HepG2 (cell line): Measurements from ENCODE around the gene YPEL3. TPM values are rescaled to one million over a fixed set of nuclear protein-coding genes. Genes with fewer than 3 reads are reported as not detected.

Source experiments
- ATAC-seq: fragments of 200-7000 bp; cut with Tn5 transposase; 3 replicates; pipeline ENCODE4 v1.9.1; 2020; ENCODE audit warnings: mild to moderate bottlenecking, moderate library complexity
- BruUV-seq: library from RNA; stranded (reverse); fragments of 400-500 nt; replicated peaks from 2 replicates; lab custom pipeline; 2021; lab: Mats Ljungman, UMichigan
- CTCF ChIA-PET: fragments of 300-600 bp; formaldehyde crosslinking; extraction: SDS; loops from one replicate; lab custom pipeline; 2021; ENCODE audit warnings: low total read pairs, inconsistent platforms, low intra/inter-chr PET ratio; lab: Yijun Ruan, JAX
- POLR2A ChIA-PET: fragments of 350-600 bp; sonication (Branson Sonifier 250); formaldehyde crosslinking; loops from one replicate; lab custom pipeline; 2020; ENCODE audit warnings: antibody characterized with exemption, inconsistent platforms; lab: Yijun Ruan, JAX
- DNase-seq: peaks from one replicate; pipeline ENCODE4 v3.0.0-alpha.2; 2015; ENCODE audit warnings: low spot score
- FAIRE-seq: peaks from 3 replicates; lab custom pipeline; 2011; peaks lifted over from hg19 to GRCh38; lab: Jason Lieb, UNC
- H2AFZ ChIP-seq: one replicate; pipeline ENCODE4 v1.6.1; 2011; ENCODE audit warnings: low read length, inconsistent platforms
- H3K27ac ChIP-seq: fragments of 300-600 bp; 3 replicates; pipeline ENCODE4 v1.8.0; 2011; ENCODE audit warnings: mixed run types, mild to moderate bottlenecking, mixed read lengths, low read length, inconsistent platforms; ENCODE audit not compliant: insufficient read depth; ENCODE audit errors: extremely low read length
- H3K27me3 ChIP-seq, 2 experiments: fragments of 200-600 bp in 1 of 2; 2 replicates in 1 of 2; 3 replicates in 1 of 2; pipeline versions ENCODE4 v1.6.0 to v1.8.0; 2011; ENCODE audit warnings: low read length in 2 of 2, mild to moderate bottlenecking in 2 of 2, moderate library complexity in 2 of 2, inconsistent platforms in 1 of 2; ENCODE audit not compliant: insufficient read depth in 2 of 2, control insufficient read depth in 1 of 2
- H3K36me3 ChIP-seq, 2 experiments: fragments of 200-600 bp in 1 of 2; replicated peaks in 1 of 2; 2 replicates in 1 of 2; 3 replicates in 1 of 2; pipeline versions ENCODE4 v1.5.1 to v1.8.0; 2011; ENCODE audit warnings: low read length in 2 of 2, inconsistent platforms in 1 of 2; ENCODE audit not compliant: insufficient read depth in 2 of 2, control insufficient read depth in 1 of 2
- H3K4me1 ChIP-seq: 2 replicates; pipeline ENCODE4 v1.5.1; 2012; ENCODE audit warnings: low read length, inconsistent platforms; ENCODE audit not compliant: insufficient read depth
- H3K4me2 ChIP-seq: 2 replicates; pipeline ENCODE4 v1.6.0; 2011; ENCODE audit warnings: low read depth, low read length, inconsistent platforms
- H3K4me3 ChIP-seq, 3 experiments: fragments of 200-600 bp in 1 of 3; sonication (generic), shearing (Covaris generic) in 1 of 3; replicated peaks in 1 of 3; 2 replicates each; pipeline ENCODE4 v1.5.1; 2011 to 2016; ENCODE audit warnings: low read length in 3 of 3, inconsistent platforms in 2 of 3, low read depth in 2 of 3, mild to moderate bottlenecking in 2 of 3, control low read depth in 1 of 3, mixed read lengths in 1 of 3; ENCODE audit not compliant: insufficient read depth in 1 of 3
- H3K79me2 ChIP-seq: one replicate; pipeline ENCODE4 v1.6.1; 2011; ENCODE audit warnings: low read length, inconsistent platforms; ENCODE audit not compliant: insufficient read depth
- H3K9ac ChIP-seq: 2 replicates; pipeline ENCODE4 v1.6.0; 2011; ENCODE audit warnings: mild to moderate bottlenecking, low read depth, low read length, inconsistent platforms; ENCODE audit not compliant: insufficient read depth
- H3K9me3 ChIP-seq: 2 replicates; pipeline ENCODE4 v1.5.1; 2012; ENCODE audit warnings: mild to moderate bottlenecking, low read length
- H4K20me1 ChIP-seq: 2 replicates; pipeline ENCODE4 v1.6.0; 2011; ENCODE audit warnings: inconsistent platforms, mild to moderate bottlenecking, low read length, moderate library complexity; ENCODE audit not compliant: insufficient read depth
- FOSL2 ChIP-seq: sonication (generic); formaldehyde crosslinking; IDR thresholded peaks from 2 replicates; pipeline ENCODE4 v1.4.0; 2020; ENCODE audit warnings: missing genetic modification reagents
- HDAC1 ChIP-seq: sonication (generic); formaldehyde crosslinking; IDR thresholded peaks from 2 replicates; pipeline ENCODE4 v1.5.1; 2020; ENCODE audit warnings: mild to moderate bottlenecking, missing genetic modification reagents
- NR2F1 ChIP-seq, 2 experiments: fragments of 450-650 bp in 1 of 2; formaldehyde crosslinking in 1 of 2; IDR thresholded peaks; 2 replicates each; pipeline versions ENCODE4 v1.5.0 to v1.6.1; 2016 to 2020; ENCODE audit warnings: mild to moderate bottlenecking in 1 of 2, missing compliant biosample characterization in 1 of 2, missing genetic modification reagents in 1 of 2, moderate library complexity in 1 of 2
- NR2F2 ChIP-seq: IDR thresholded peaks from 2 replicates; pipeline ENCODE4 v1.6.1; 2012; ENCODE audit warnings: low read depth, inconsistent platforms, borderline replicate concordance
- NR2F6 ChIP-seq, 2 experiments: IDR thresholded peaks; 2 replicates each; pipeline ENCODE4 v1.6.1; 2016; ENCODE audit warnings: antibody characterized with exemption in 1 of 2, mild to moderate bottlenecking in 1 of 2
- PAF1 ChIP-seq: IDR thresholded peaks from 2 replicates; pipeline ENCODE4 v1.6.1; 2016; ENCODE audit warnings: missing genetic modification reagents, missing compliant biosample characterization
- TEAD2 ChIP-seq: sonication (generic); formaldehyde crosslinking; IDR thresholded peaks from 2 replicates; pipeline ENCODE4 v1.9.0; 2021; ENCODE audit warnings: missing genetic modification reagents
- ZC3H13 ChIP-seq: sonication (generic); formaldehyde crosslinking; IDR thresholded peaks from 2 replicates; pipeline ENCODE4 v1.8.1; 2023; ENCODE audit warnings: mild to moderate bottlenecking, missing genetic modification reagents, moderate library complexity
- ZNF143 ChIP-seq: sonication (generic); formaldehyde crosslinking; IDR thresholded peaks from 2 replicates; pipeline ENCODE4 v1.4.0; 2020; ENCODE audit warnings: missing genetic modification reagents
- ZNF275 ChIP-seq: sonication (generic); formaldehyde crosslinking; IDR thresholded peaks from 2 replicates; pipeline ENCODE4 v1.8.0; 2022; ENCODE audit warnings: missing genetic modification reagents, mild to moderate bottlenecking, inconsistent platforms, borderline replicate concordance
- ZNF530 ChIP-seq: sonication (generic); formaldehyde crosslinking; IDR thresholded peaks from 2 replicates; pipeline ENCODE4 v1.5.0; 2020; ENCODE audit warnings: low read depth, mild to moderate bottlenecking, missing genetic modification reagents
- ZNF720 ChIP-seq: sonication (generic); formaldehyde crosslinking; IDR thresholded peaks from 2 replicates; pipeline ENCODE4 v1.4.0; 2020; ENCODE audit warnings: missing genetic modification reagents
- ZNF784 ChIP-seq: sonication (generic); formaldehyde crosslinking; IDR thresholded peaks from 2 replicates; pipeline ENCODE4 v1.5.1; 2020; ENCODE audit warnings: missing genetic modification reagents, mild to moderate bottlenecking, borderline replicate concordance
- ZSCAN21 ChIP-seq: sonication (generic); formaldehyde crosslinking; IDR thresholded peaks from 2 replicates; pipeline ENCODE4 v1.8.0; 2022; ENCODE audit warnings: mild to moderate bottlenecking, missing genetic modification reagents, moderate library complexity, borderline replicate concordance
- WGBS: methylation state at CpG from one replicate; pipeline ENCODE4 v1.1.6; 2017; ENCODE audit warnings: low lambda C conversion rate; 5-methylcytosine and 5-hydroxymethylcytosine counted together
- in situ Hi-C: cut with HindIII; loops from 2 replicates; pipeline ENCODE4 v1.10.0; 2017; ENCODE audit warnings: low pct_unique_long_range_greater_than_20kb; ENCODE audit not compliant: extremely low pct_ligation_motif_present
- intact Hi-C: fragments of 100-400 bp; cut with micrococcal nuclease; formaldehyde crosslinking; loops from one replicate; pipeline ENCODE4 v1.10.0; 2022; ENCODE audit not compliant: unreplicated experiment
- polyA plus RNA-seq, 8 experiments: library from polyadenylated mRNA; depleted of rRNA in 3 of 8; stranded (reverse) in 7 of 8; unstranded in 1 of 8; fragments of >200 nt; fragmentation: Illumina TruSeq in 4 of 8; extraction: Trizol in 4 of 8; gene quantifications; 2 replicates each; pipeline versions ENCODE4 v1.2.1 to v1.2.3, GENCODE V29; 2011 to 2016; ENCODE audit warnings: low read depth in 4 of 8, missing spikeins in 1 of 8, mixed read lengths in 1 of 8; ENCODE audit not compliant: insufficient read depth in 1 of 8
- total RNA-seq, 5 experiments: library from RNA; depleted of rRNA; stranded (reverse); fragments of >200 nt; fragmentation: Illumina TruSeq; extraction: Trizol; gene quantifications; 2 replicates each; pipeline ENCODE4 v1.2.3, GENCODE V29; 2016; ENCODE audit warnings: low read depth in 1 of 5
- TF ChIP-seq, protein P1 (sequence below): sonication (generic); formaldehyde crosslinking; IDR thresholded peaks from 2 replicates; pipeline ENCODE4 v1.4.0; 2020; ENCODE audit warnings: missing genetic modification reagents
- TF ChIP-seq, protein P2 (sequence below): sonication (generic); formaldehyde crosslinking; IDR thresholded peaks from 2 replicates; pipeline ENCODE4 v1.8.1; 2022; ENCODE audit warnings: low read depth, mild to moderate bottlenecking, missing genetic modification reagents

Gene YPEL3
- total and polyA plus RNA-seq, 2 of the 13 experiments (the other 11 are each of a cell fraction or from before 2014, with no cell fraction given), result 5.4 to 47.0 TPM

GRCh38 chr16:30094541-30095165 lies 1.4 kb downstream of the YPEL3 start:
- Histone ChIP-seq H3K9ac (peak overlapping the region; percentile 72), H3K27me3 (no peaks in the 10 kb centered on the region; a peak in 1 of 5 replicates), H2AFZ (no peak overlapping the region), H3K27ac (no peak overlapping the region), H3K4me1 (peaks cover 59% of the 10 kb centered on the region), H3K4me2 (peak overlapping the region; percentile 96), H3K36me3 (no peaks in the 10 kb centered on the region; a peak in 1 of 5 replicates), H3K4me3 (peak overlapping the region in 1 of 3 experiments; percentile 82; a peak in 1 of 6 replicates), H4K20me1 (no peaks in the 10 kb centered on the region), H3K9me3 (peaks cover 12% of the 10 kb centered on the region), H3K79me2 (no peaks in the 10 kb centered on the region)
- POLR2A ChIA-PET, result interaction anchor here (0.6 to 3.0 kb wide), 4 partner anchors 17 to 28 kb away, joined by 3 to 14 read pairs (median 6); partner anchors contain the start of gene PPP4C
- DNase-seq (no peak), FAIRE-seq (no peak), ATAC-seq (no peak)
- in situ Hi-C loops, result loop anchor here (25.0 kb wide), 1 partner anchor 543 kb away; no protein-coding TSS in a partner anchor
- 59% methylated on average over 6 of the region's 11 CpGs for WGBS
- BruUV-seq, result no TSS peak
- CTCF ChIA-PET, result no interaction called here
- intact Hi-C loops, result no loop called here
- TF ChIP-seq, protein P1, sequence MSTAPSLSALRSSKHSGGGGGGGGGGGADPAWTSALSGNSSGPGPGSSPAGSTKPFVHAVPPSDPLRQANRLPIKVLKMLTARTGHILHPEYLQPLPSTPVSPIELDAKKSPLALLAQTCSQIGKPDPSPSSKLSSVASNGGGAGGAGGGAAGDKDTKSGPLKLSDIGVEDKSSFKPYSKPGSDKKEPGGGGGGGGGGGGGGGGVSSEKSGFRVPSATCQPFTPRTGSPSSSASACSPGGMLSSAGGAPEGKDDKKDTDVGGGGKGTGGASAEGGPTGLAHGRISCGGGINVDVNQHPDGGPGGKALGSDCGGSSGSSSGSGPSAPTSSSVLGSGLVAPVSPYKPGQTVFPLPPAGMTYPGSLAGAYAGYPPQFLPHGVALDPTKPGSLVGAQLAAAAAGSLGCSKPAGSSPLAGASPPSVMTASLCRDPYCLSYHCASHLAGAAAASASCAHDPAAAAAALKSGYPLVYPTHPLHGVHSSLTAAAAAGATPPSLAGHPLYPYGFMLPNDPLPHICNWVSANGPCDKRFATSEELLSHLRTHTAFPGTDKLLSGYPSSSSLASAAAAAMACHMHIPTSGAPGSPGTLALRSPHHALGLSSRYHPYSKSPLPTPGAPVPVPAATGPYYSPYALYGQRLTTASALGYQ (CRISPR knock-in tag), result no peak
- 0 out of 4 replicates have a peak, but pooled peaks of 1 of the 2 experiments have one; percentile 20 for TF ChIP-seq NR2F1 (CRISPR knock-in tag; IDR thresholded peaks at IDR 0.05)
- peak; percentile 64; the same call in 1 of the 2 replicates for TF ChIP-seq ZSCAN21 (CRISPR knock-in tag)
- TF ChIP-seq ZNF275 (CRISPR knock-in tag), result no peak
- TF ChIP-seq, protein P2, sequence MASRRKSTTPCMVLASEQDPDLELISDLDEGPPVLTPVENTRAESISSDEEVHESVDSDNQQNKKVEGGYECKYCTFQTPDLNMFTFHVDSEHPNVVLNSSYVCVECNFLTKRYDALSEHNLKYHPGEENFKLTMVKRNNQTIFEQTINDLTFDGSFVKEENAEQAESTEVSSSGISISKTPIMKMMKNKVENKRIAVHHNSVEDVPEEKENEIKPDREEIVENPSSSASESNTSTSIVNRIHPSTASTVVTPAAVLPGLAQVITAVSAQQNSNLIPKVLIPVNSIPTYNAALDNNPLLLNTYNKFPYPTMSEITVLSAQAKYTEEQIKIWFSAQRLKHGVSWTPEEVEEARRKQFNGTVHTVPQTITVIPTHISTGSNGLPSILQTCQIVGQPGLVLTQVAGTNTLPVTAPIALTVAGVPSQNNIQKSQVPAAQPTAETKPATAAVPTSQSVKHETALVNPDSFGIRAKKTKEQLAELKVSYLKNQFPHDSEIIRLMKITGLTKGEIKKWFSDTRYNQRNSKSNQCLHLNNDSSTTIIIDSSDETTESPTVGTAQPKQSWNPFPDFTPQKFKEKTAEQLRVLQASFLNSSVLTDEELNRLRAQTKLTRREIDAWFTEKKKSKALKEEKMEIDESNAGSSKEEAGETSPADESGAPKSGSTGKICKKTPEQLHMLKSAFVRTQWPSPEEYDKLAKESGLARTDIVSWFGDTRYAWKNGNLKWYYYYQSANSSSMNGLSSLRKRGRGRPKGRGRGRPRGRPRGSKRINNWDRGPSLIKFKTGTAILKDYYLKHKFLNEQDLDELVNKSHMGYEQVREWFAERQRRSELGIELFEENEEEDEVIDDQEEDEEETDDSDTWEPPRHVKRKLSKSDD (CRISPR knock-in tag), result 0 out of 2 replicates have a peak, but pooled peaks have one; percentile 22
- no peak for TF ChIP-seq ZNF720
- peak; percentile 51; the same call in 1 of the 2 replicates for TF ChIP-seq ZNF143 (CRISPR knock-in tag)
- 0 out of 2 replicates have a peak, but pooled peaks have one; percentile 21 for TF ChIP-seq HDAC1
- no peak for TF ChIP-seq ZNF530
- 0 out of 2 replicates have a peak, but pooled peaks have one; percentile 41 for TF ChIP-seq ZC3H13
- TF ChIP-seq NR2F6 (IDR thresholded peaks at IDR 0.05), result peak; percentile 75
- 0 out of 2 replicates have a peak, but pooled peaks have one; percentile 3 for TF ChIP-seq NR2F6 (CRISPR knock-in tag; IDR thresholded peaks at IDR 0.05)
- TF ChIP-seq PAF1 (CRISPR knock-in tag), result no peak
- TF ChIP-seq TEAD2, result no peak
- TF ChIP-seq ZNF784 (CRISPR knock-in tag), result no peak
- peak; percentile 33; the same call in 1 of the 2 replicates for TF ChIP-seq FOSL2 (CRISPR knock-in tag)
- peak; percentile 79; the same call in 1 of the 2 replicates for TF ChIP-seq NR2F2
